Stimulated activated naive B cell treated with anti-CD40 and anti-IgM and Interleukin-4, amounts not matched to agents 10 μg/mL and 1 μg/mL and 100 μg/mL, for 72 hours (primary cell): ENCODE data around the gene FCRLA.
"Not testable (repeated sequence)": the region's sequence is repeated elsewhere in the genome, so short reads cannot be mapped to it uniquely, and the experiment has no call there.

ENCODE experiments used
- ATAC-seq, 2 donors: fragments of 150-1000 bp; cut with Tn5 transposase; replicated peaks; 2 replicates each; pipeline ENCODE4 v1.10.0; 2021; ENCODE audit warnings: moderate library complexity in 1 of 2
- DNase-seq: peaks from one replicate; pipeline ENCODE4 v3.0.0; 2021
- H3K27ac Mint-ChIP-seq: one replicate; pipeline ENCODE4 v1.8.0; 2022; ENCODE audit warnings: mild to moderate bottlenecking, mixed read lengths
- H3K27me3 Mint-ChIP-seq, 2 donors: one replicate each; pipeline ENCODE4 v1.8.0; 2022; ENCODE audit warnings: mixed read lengths in 2 of 2
- H3K36me3 Mint-ChIP-seq, 2 donors: one replicate each; pipeline ENCODE4 v1.8.0; 2022; ENCODE audit warnings: mixed read lengths in 2 of 2, mild to moderate bottlenecking in 1 of 2
- H3K4me1 Mint-ChIP-seq, 2 donors: one replicate each; pipeline ENCODE4 v1.8.0; 2022; ENCODE audit warnings: mixed read lengths in 2 of 2, mild to moderate bottlenecking in 1 of 2
- H3K4me3 Mint-ChIP-seq, 2 donors: one replicate each; pipeline ENCODE4 v1.8.0; 2022; ENCODE audit warnings: mild to moderate bottlenecking in 2 of 2, mixed read lengths in 2 of 2, moderate library complexity in 1 of 2
- H3K9me3 Mint-ChIP-seq, 2 donors: one replicate each; pipeline ENCODE4 v1.8.0; 2022; ENCODE audit warnings: mixed read lengths in 2 of 2, mild to moderate bottlenecking in 1 of 2

FCRLA gene, protein sequence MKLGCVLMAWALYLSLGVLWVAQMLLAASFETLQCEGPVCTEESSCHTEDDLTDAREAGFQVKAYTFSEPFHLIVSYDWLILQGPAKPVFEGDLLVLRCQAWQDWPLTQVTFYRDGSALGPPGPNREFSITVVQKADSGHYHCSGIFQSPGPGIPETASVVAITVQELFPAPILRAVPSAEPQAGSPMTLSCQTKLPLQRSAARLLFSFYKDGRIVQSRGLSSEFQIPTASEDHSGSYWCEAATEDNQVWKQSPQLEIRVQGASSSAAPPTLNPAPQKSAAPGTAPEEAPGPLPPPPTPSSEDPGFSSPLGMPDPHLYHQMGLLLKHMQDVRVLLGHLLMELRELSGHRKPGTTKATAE

DNA sequence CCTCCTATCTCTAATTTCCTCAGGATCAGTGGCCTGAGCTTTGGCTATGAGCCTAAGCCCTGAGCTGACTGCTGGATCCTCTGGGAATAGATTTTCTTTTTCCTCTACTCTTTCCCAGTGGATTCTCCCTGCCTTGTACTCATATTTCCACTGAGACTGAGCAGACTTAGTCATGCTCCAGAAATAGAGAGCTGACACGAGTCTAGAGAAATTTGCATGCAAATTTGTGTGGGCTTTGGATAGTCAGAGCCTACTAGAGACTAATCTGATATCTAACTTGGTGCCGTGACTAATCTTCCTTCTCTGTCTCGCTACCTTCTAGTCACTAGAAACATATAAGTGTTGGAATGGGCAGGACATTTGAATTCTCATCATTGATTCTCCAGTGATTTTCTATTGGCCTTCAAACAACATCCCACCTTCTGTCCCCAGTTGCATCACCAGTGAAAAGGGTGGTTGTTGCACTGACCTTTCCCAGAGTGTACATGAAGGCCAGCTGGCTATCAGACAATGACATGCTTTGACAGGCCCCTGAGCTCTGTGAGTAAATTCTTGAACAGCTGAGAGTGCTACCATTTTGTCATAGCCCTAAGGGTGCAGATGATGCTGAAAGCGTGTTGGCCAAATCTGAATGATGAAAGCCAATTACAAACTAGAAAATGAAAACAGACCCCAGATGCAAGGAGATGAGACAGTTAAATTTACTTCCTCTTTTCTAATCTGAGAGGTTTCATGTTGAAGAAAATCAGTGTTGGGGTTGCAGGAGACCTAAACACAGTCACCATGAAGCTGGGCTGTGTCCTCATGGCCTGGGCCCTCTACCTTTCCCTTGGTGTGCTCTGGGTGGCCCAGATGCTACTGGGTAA, at the start of gene FCRLA:
FCRLA (plus strand) TSS at position 748 of the 866 bp plus-strand sequence; CDS start at position 784, 36 bp downstream.
- Mint-ChIP-seq H3K36me3 (peaks cover 15 to 16% of the 10 kb centered on the region in 2 donors), H3K4me3 (peak within 1 kb of the TSS; percentile 8 to 57), H3K27ac (no peak within 1 kb of the TSS), H3K9me3 (no peaks in the 10 kb centered on the region), H3K4me1 (peaks cover 22 to 31% of the 10 kb centered on the region in 2 donors), H3K27me3 (no peaks in the 10 kb centered on the region)
- peak; percentile 47 for DNase-seq
- peak; percentile 64 to 69 for ATAC-seq

DNA sequence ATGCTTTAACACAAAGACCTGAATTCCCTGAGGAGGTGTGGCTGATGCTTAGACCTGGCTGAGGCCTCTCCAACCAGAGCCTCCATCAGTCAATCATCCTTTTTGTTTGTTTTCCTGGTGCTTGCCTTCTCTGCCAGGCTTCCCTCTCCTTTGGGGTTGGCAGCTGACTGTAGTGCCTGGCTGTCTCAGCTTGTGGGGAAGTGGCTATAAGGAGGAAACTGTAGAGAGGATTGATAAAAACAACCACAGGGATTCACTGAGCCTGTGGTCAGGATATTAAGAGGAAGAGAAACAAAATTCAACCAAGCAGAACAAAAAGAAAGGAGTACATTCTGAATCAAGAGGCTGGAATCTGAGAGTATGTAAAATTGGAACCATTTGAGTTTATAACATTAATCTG, 48.5 kb upstream of the FCRLA start:
- not testable (repeated sequence) for H3K36me3 Mint-ChIP-seq, H3K4me1 Mint-ChIP-seq, H3K9me3 Mint-ChIP-seq, H3K27me3 Mint-ChIP-seq, H3K27ac Mint-ChIP-seq, DNase-seq, H3K4me3 Mint-ChIP-seq
- peak; percentile 62 to 71 for ATAC-seq

DNA sequence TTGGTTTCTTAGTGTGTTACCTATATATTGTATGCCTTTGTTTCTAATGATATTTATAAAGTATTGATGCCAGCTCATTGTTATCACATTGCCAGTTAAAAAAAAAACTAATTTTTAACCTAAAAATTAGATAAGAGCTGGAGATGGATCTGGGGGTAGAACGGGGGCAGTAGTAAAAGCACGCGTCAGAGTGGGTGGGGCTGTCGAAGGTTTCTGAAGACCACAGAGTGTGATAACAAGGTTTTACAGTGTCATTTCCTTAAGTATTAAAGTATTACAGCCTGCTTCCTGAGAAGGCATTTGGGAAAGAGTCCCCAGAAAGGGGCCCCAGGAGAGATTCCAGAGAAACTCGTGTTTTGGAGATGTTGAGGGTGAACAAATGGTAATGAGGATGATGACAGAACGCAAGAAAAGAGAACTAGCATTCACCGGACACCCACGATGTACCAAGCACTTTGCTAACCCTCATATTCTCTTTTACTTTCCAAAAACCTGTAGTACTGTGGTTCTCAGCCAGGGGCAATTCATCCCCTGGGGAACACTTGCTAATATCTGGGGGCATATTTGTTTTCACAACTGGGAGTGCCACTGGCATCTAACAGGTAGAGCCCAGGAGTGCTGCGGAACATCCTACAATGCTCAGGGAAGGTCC, 45.2 kb upstream of the FCRLA start:
- H3K9me3 Mint-ChIP-seq, H3K4me1 Mint-ChIP-seq, H3K4me3 Mint-ChIP-seq, H3K27ac Mint-ChIP-seq, DNase-seq, H3K27me3 Mint-ChIP-seq, H3K36me3 Mint-ChIP-seq: not testable (repeated sequence)
- ATAC-seq, result peak; percentile 55

DNA sequence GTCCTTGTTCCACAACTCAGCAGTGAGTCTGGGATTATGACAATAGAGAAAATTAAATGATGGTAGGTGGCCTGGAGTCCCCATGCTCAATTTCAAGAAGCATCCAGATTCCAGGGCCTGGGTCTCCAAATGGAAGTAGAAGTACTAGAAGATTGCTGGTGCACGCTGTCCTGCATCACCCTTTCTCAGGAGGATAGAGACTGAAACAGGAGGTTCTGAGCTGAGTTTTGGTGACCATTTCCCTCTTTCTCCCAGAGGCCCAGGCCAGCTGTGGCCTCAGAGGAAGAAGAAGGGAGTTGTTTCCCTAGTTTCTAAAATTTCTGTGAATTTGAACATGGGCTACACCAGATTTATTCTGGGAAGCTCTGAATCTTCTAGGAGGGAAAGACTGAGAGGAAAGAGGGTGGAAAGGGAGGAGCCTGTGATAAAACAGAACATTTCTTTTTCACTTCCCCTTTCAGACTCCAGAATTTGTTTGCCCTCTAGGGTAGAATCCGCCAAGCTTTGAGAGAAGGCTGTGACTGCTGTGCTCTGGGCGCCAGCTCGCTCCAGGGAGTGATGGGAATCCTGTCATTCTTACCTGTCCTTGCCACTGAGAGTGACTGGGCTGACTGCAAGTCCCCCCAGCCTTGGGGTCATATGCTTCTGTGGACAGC, 44.2 kb upstream of the FCRLA start, which contains the start of gene FCGR2B:
FCGR2B (plus strand) TSS at position 460 of the 656 bp plus-strand sequence; CDS start at position 559, 99 bp downstream.
- not testable (repeated sequence) for H3K27me3 Mint-ChIP-seq, H3K27ac Mint-ChIP-seq, H3K36me3 Mint-ChIP-seq, H3K4me3 Mint-ChIP-seq, DNase-seq, H3K9me3 Mint-ChIP-seq, H3K4me1 Mint-ChIP-seq
- peak; percentile 74 to 82 for ATAC-seq

DNA sequence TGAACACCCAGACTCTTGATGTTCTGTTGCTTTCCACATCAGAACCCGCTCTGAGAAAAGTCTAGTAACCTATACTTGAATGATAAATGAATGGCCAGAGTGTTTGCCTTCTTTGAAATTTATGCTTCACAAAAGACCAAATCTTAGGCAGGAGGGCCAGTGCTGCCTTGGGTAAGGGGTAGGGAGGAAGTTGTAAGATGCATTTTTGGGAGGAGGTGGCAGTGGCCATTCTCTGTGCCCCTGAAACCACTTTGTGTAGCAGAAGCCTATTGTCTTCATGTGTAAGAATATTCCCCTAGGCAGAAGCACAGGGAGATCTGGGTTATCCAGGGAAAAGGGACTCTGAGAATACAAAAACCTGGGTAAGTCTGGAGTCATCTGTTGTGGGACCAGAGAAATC, 43.5 kb upstream of the FCRLA start:
- not testable (repeated sequence) for DNase-seq, H3K4me3 Mint-ChIP-seq, H3K9me3 Mint-ChIP-seq, H3K4me1 Mint-ChIP-seq, H3K36me3 Mint-ChIP-seq, H3K27ac Mint-ChIP-seq, H3K27me3 Mint-ChIP-seq
- peak in 1 of 2 donors; percentile 31 for ATAC-seq

DNA sequence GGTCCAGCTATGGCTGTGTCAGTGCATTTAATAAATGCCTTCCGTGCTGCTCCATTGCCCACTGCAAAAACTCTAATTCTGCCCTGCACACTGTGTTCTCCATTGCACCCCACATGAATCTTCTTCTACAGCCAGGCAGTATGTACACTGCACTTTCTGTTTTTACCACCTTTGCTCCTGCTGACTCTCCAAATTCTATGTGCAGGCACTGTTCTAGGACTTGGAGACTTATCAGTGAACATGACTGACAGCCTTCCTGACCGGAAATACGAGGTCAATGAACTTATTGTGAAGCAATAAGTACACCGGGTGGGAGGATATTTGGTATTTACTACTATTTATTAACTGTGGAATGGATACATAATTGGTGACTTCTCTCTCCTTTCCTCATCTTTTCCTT, 42.3 kb upstream of the FCRLA start:
- not testable (repeated sequence) for H3K9me3 Mint-ChIP-seq, H3K36me3 Mint-ChIP-seq, H3K4me3 Mint-ChIP-seq, H3K4me1 Mint-ChIP-seq, H3K27ac Mint-ChIP-seq, DNase-seq, ATAC-seq, H3K27me3 Mint-ChIP-seq

DNA sequence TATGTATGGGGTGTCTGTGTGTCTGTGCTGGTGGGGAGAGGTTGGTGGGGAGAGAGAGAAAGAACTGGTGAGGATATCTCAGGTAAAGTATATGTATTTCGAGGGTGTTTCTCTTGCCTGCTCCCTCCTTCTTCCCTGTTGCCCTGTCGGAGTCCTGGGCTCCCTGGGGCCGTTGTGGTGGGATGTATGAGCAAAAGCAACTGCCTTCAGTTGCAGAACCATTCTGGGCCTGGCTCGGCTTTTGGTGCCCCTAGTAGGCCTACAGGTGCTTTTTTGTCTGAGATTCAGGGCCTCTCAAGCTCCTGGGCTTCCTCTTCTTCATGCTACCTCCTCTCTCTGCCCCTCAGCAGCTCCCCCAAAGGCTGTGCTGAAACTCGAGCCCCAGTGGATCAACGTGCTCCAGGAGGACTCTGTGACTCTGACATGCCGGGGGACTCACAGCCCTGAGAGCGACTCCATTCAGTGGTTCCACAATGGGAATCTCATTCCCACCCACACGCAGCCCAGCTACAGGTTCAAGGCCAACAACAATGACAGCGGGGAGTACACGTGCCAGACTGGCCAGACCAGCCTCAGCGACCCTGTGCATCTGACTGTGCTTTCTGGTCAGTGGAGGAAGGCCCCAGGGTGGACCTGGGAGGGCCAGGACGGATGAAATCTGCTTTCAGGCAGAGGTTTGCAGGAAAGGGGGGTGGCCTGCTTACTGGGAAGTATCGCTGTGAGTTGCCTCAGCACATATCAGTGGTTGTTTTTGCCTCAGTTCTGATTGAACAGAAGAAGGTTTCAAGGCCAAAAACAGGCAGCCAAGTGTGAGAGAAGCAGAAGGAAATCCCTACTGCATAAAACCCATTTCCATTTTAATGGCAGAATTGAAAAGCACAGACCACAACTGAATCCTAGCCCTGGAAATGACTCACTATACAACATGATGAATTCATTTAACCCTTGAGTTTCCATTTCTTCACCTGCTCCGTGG, 35.7 kb upstream of the FCRLA start:
- H3K9me3 Mint-ChIP-seq, H3K27ac Mint-ChIP-seq, H3K4me1 Mint-ChIP-seq, H3K4me3 Mint-ChIP-seq, DNase-seq, H3K27me3 Mint-ChIP-seq: not testable (repeated sequence)
- ATAC-seq, result peak in 1 of 2 donors; percentile 50
- H3K36me3 Mint-ChIP-seq, result peaks cover 0 to 12% of the 10 kb centered on the region in 2 donors

DNA sequence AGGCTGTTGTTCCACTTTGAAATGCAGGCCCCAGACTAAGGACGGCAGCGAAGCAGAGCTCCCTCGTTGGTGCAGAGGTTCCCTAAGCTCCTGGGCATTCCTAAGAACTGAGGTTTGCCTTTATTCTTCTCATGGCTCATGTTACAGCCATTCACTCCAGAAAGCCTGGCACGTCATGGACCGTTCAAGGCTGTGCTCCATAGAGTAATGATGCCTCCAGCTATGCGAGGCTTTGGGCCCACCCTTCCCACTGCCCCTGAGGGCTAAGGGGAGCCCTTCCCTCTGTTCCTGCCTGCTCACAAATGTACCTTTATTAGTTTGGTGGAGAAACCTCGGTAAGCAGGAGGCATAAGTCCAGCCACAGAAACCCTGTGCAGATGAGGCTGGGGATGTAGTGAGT, 33.6 kb upstream of the FCRLA start:
- DNase-seq, ATAC-seq, H3K27me3 Mint-ChIP-seq, H3K4me3 Mint-ChIP-seq, H3K27ac Mint-ChIP-seq, H3K9me3 Mint-ChIP-seq: not testable (repeated sequence)
- peaks cover 2 to 24% of the 10 kb centered on the region in 2 donors for H3K36me3 Mint-ChIP-seq
- peaks cover 10 to 11% of the 10 kb centered on the region in 2 donors for H3K4me1 Mint-ChIP-seq

DNA sequence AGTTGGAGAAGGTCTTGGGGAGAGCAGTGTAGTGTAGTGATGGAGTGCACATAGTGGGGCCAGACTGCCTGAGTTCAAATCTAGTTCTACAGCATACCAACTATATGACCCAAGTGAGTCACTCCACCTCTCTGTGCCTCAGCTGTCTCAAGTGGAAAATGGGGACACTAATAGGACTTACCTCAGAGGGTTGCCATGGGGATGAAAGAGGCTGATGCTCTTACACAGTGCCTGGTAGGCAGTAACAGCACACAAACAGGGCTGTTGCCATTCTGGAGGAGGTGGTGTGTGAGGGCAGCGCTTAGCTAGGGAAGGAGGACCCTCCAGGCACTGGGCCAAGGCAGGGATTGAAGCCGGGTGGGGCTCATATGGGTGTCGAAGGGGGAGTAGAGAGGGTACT, 32.6 kb upstream of the FCRLA start:
- Mint-ChIP-seq H3K36me3 (peaks cover 2 to 27% of the 10 kb centered on the region in 2 donors), H3K4me1 (peaks cover 10 to 11% of the 10 kb centered on the region in 2 donors)
- DNase-seq, H3K27me3 Mint-ChIP-seq, ATAC-seq, H3K27ac Mint-ChIP-seq, H3K4me3 Mint-ChIP-seq, H3K9me3 Mint-ChIP-seq: not testable (repeated sequence)

DNA sequence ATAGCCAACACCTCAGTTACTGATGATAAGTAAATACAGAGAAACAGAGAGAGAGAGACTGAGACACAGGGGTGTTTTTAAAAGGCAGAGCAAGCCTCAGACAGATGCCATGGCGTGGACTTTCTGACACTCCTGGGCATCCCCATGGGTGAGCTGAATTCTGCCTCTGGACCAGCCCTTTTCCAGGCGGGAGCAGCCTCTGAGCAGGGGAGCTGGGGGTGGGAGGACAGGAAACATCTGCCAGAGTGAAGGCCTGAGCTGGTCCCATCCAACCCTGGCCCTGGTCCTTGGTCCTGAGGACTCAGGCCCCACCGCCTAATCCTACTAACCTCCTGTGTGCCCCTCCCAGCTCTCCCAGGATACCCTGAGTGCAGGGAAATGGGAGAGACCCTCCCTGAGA, 32.1 kb upstream of the FCRLA start:
- not testable (repeated sequence) for ATAC-seq, DNase-seq, H3K9me3 Mint-ChIP-seq, H3K27ac Mint-ChIP-seq, H3K27me3 Mint-ChIP-seq, H3K4me3 Mint-ChIP-seq
- peaks cover 10 to 11% of the 10 kb centered on the region in 2 donors for H3K4me1 Mint-ChIP-seq
- H3K36me3 Mint-ChIP-seq, result peaks cover 2 to 27% of the 10 kb centered on the region in 2 donors

DNA sequence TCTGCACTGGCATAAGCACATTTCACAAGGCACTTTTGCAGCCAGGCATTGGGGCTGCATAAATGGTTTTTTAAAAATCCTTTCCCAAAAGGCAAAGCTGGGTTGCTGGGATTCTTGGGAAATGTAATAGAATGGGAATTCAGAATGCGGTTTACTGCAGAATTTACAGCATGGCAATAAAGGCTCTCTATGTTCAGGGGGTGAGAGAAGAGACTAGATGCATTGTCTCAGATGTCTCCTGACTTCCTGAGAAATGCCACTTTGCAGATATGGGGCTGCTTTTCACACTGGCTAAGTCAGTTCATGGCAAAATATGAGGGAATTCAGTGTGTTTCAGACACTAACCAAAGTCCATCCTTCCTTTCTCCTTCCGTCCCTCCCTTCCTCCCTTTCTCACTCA, 30.6 kb upstream of the FCRLA start:
- Mint-ChIP-seq H3K27ac (no peak overlapping the region), H3K4me3 (no peak overlapping the region), H3K9me3 (no peaks in the 10 kb centered on the region), H3K27me3 (no peaks in the 10 kb centered on the region), H3K4me1 (peaks cover 9 to 10% of the 10 kb centered on the region in 2 donors), H3K36me3 (peaks cover 2 to 27% of the 10 kb centered on the region in 2 donors)
- no peak for ATAC-seq
- no peak for DNase-seq

DNA sequence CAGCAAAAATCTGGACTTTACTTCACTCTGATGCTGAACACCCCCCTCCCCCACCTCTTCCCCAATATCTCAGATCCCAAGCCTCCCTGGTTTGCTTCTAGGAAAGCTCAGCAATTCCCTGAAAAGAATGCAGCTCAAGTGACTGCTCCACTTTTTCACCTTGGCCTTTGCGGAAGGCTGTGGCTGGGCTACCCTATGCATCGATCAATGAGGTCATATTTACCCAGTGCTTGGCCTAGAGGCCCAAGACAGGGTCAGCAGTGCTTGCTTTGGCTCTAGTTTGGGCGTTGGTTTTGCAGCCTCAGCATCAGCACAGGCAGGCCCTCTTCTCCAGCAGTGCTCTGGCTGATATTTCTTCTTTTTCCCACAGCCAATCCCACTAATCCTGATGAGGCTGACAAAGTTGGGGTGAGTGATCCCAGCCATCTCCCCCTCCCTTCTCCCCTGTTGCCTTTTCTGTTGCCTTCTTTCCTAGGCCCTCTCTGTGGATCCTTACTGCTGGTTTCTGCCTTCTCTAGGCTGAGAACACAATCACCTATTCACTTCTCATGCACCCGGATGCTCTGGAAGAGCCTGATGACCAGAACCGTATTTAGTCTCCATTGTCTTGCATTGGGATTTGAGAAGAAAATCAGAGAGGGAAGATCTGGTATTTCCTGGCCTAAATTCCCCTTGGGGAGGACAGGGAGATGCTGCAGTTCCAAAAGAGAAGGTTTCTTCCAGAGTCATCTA, 29.9 kb upstream of the FCRLA start:
- no peaks in the 10 kb centered on the region for H3K9me3 Mint-ChIP-seq
- H3K4me3 Mint-ChIP-seq, result no peak overlapping the region
- H3K27me3 Mint-ChIP-seq, result no peaks in the 10 kb centered on the region
- peaks cover 7 to 10% of the 10 kb centered on the region in 2 donors for H3K4me1 Mint-ChIP-seq
- peak overlapping the region; percentile 83 for H3K27ac Mint-ChIP-seq
- ATAC-seq (no peak), DNase-seq (no peak)
- peaks cover 2 to 27% of the 10 kb centered on the region in 2 donors for H3K36me3 Mint-ChIP-seq
